Caco-2 (cell line): ENCODE results near the gene PRR20A. TPM values are rescaled to one million over a fixed set of nuclear protein-coding genes. Genes with fewer than 3 reads are reported as not detected.
"Not testable (repeated sequence)": the region's sequence is repeated elsewhere in the genome, so short reads cannot be mapped to it uniquely, and the experiment has no call there.

ENCODE experiments used
- Bru-seq: library from RNA; stranded (reverse); fragments of 400-500 nt; gene quantifications from one replicate; lab custom pipeline; 2021; lab: Mats Ljungman, UMichigan
- BruChase-seq, 2 experiments: library from RNA; stranded (reverse); fragments of 400-500 nt; gene quantifications; one replicate each; lab custom pipeline; 2021; lab: Mats Ljungman, UMichigan
- BruUV-seq: library from RNA; stranded (reverse); fragments of 400-500 nt; replicated peaks from 2 replicates; lab custom pipeline; 2021; lab: Mats Ljungman, UMichigan
- CTCF ChIA-PET: fragments of 300-600 bp; sonication (Branson Sonifier 250); formaldehyde crosslinking; loops from one replicate; lab custom pipeline; 2022; ENCODE audit warnings: antibody characterized with exemption; lab: Charles Lee
- POLR2A ChIA-PET: fragments of 300-600 bp; sonication (Branson Sonifier 250); formaldehyde crosslinking; loops from one replicate; lab custom pipeline; 2022; ENCODE audit warnings: antibody characterized with exemption; lab: Charles Lee
- DNase-seq, 2 experiments: peaks; one replicate each; pipeline versions ENCODE4 v3.0.0 to v3.0.0-alpha.2; 2020 to 2022
- H3K27me3 ChIP-seq: replicated peaks from 2 replicates; pipeline ENCODE4 v1.6.0; 2011; ENCODE audit warnings: low read length; ENCODE audit not compliant: control insufficient read depth, insufficient read depth
- H3K36me3 ChIP-seq: 2 replicates; pipeline ENCODE4 v1.5.1; 2011; ENCODE audit warnings: low read length; ENCODE audit not compliant: control insufficient read depth, insufficient read depth
- H3K4me1 ChIP-seq: fragments of 250-450 bp; sonication (Bioruptor Pico); 2 replicates; pipeline ENCODE4 v1.5.1; 2020; ENCODE audit warnings: mild to moderate bottlenecking
- H3K4me3 ChIP-seq: 2 replicates; pipeline ENCODE4 v1.5.1; 2011; ENCODE audit warnings: low read depth, mild to moderate bottlenecking, control low read depth, low read length
- H3K9me3 ChIP-seq: fragments of 250-450 bp; sonication (Bioruptor Pico); 2 replicates; pipeline ENCODE4 v1.5.1; 2020; ENCODE audit warnings: mild to moderate bottlenecking, moderate library complexity
- H3K27ac Mint-ChIP-seq: one replicate; pipeline ENCODE4 v1.8.0; 2022; ENCODE audit warnings: mixed read lengths; ENCODE audit not compliant: unreplicated experiment
- H3K27me3 Mint-ChIP-seq: one replicate; pipeline ENCODE4 v1.8.0; 2022; ENCODE audit warnings: mixed read lengths; ENCODE audit not compliant: insufficient read depth, unreplicated experiment
- H3K36me3 Mint-ChIP-seq: one replicate; pipeline ENCODE4 v1.8.0; 2022; ENCODE audit warnings: mild to moderate bottlenecking, mixed read lengths; ENCODE audit not compliant: insufficient read depth, unreplicated experiment
- H3K4me1 Mint-ChIP-seq: one replicate; pipeline ENCODE4 v1.8.0; 2022; ENCODE audit warnings: low read depth, mixed read lengths; ENCODE audit not compliant: unreplicated experiment
- H3K4me3 Mint-ChIP-seq: one replicate; pipeline ENCODE4 v1.8.0; 2022; ENCODE audit warnings: mild to moderate bottlenecking, moderate library complexity, mixed read lengths; ENCODE audit not compliant: unreplicated experiment
- H3K9me3 Mint-ChIP-seq: one replicate; pipeline ENCODE4 v1.8.0; 2022; ENCODE audit warnings: mixed read lengths; ENCODE audit not compliant: unreplicated experiment
- intact Hi-C: fragments of 100-400 bp; cut with micrococcal nuclease; formaldehyde crosslinking; loops from one replicate; pipeline ENCODE4 v1.10.0; 2022; ENCODE audit not compliant: unreplicated experiment
- long read RNA-seq: library from polyadenylated mRNA; stranded (forward); transcript quantifications from one replicate; pipeline ENCODE4 v2.0.0, GENCODE V29; 2022
- total RNA-seq: library from RNA; stranded (reverse); gene quantifications from 2 replicates; pipeline ENCODE4 v1.2.3, GENCODE V29; 2022
- TF ChIP-seq, protein P1 (sequence below), 2 experiments: fragments of 200-600 bp in 1 of 2; IDR thresholded peaks; 1 replicate in 1 of 2; 2 replicates in 1 of 2; pipeline versions ENCODE4 v1.5.1 to v1.8.0; 2011 to 2022; ENCODE audit warnings: antibody characterized with exemption in 1 of 2, control low read depth in 1 of 2, inconsistent platforms in 1 of 2, low read depth in 1 of 2, low read length in 1 of 2, mild to moderate bottlenecking in 1 of 2, moderate library complexity in 1 of 2; ENCODE audit not compliant: insufficient read depth in 1 of 2, severe bottlenecking in 1 of 2, unreplicated experiment in 1 of 2

Gene PRR20A
- total RNA-seq: not detected in 2 replicates
- Bru-seq, nascent RNA: not detected
- BruChase-seq, experiment 1, labeled RNA remaining after a 2-hour chase: not detected
- not detected for BruChase-seq, experiment 2, labeled RNA remaining after a 6-hour chase
- long read RNA-seq: 0 reads

DNA sequence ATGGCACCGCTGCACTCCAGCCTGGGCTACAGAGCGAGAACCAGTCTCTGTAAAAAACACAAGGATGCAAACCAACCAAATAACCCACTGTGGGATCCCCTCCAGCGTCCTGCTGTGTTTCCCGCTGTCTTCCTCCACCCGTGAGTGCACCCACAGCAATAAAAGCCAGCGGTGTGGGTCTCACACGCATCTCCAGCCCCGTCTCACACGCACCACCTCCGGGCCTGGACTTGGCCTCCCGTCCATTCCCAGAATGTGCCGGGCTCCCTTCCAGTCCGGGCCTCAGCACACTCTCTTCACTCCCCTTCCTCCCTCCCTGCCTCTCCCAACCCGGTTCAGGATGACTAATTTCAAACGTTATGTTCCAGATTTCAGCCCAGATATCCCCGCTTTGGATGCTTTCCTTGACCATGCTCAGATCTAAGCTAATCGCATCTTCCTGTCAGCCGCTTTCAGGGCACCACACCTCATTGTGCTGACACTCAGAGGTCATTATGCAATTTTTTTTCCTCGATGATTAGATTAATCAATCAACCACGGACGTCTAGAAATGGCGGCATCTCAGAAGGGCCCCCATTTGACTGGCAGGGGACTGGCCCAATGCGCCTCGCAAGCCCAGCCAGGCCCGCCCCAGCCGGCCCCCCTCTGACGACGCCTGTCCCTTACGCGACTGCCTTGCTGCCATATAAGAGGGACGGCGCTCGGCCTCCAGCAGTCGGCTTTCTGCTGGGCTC is at the start of gene PRR20A:
TSS of gene PRR20A (plus strand) at position 684 of the 734 bp plus-strand sequence. CDS start 387 bp downstream, outside the sequence.
- H3K4me3 ChIP-seq, H3K9me3 Mint-ChIP-seq, H3K27me3 Mint-ChIP-seq, POLR2A ChIA-PET, H3K4me3 Mint-ChIP-seq, H3K27ac Mint-ChIP-seq, H3K27me3 ChIP-seq, H3K36me3 ChIP-seq, H3K4me1 ChIP-seq, intact Hi-C loops, H3K36me3 Mint-ChIP-seq, CTCF ChIA-PET, DNase-seq, H3K9me3 ChIP-seq, H3K4me1 Mint-ChIP-seq, BruUV-seq: not testable (repeated sequence)

DNA sequence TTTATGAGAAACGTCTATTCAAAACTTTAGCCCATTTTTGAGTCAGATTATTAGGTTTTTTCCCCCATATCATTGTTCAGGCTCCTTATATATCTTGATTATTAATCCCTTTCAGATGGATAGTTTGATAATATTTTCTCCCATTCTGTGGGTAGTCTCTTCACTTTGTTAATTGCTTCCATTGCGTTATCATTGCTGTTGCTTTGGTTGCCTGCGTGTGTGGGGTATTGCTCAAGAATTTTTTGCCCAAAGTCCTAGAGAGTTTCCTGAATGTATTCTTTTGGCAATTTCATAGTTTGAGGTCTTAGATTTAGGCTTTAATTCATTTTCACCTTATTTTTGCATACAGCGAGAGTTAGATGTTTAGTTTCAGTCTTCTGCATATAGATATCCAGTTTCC is 25.8 kb upstream of the PRR20A start:
- no peak overlapping the region for H3K4me3 ChIP-seq
- H3K36me3 ChIP-seq: no peaks in the 10 kb centered on the region
- no peaks in the 10 kb centered on the region for H3K9me3 ChIP-seq
- intact Hi-C loops: no loop called here
- ChIA-PET POLR2A (no interaction called here), CTCF (no interaction called here)
- DNase-seq: no peak
- Mint-ChIP-seq H3K36me3 (no peaks in the 10 kb centered on the region), H3K9me3 (no peaks in the 10 kb centered on the region), H3K27me3 (peaks cover 2% of the 10 kb centered on the region), H3K4me3 (no peak overlapping the region), H3K4me1 (no peaks in the 10 kb centered on the region), H3K27ac (no peak overlapping the region)
- H3K4me1 ChIP-seq: no peaks in the 10 kb centered on the region
- TF ChIP-seq, protein P1, sequence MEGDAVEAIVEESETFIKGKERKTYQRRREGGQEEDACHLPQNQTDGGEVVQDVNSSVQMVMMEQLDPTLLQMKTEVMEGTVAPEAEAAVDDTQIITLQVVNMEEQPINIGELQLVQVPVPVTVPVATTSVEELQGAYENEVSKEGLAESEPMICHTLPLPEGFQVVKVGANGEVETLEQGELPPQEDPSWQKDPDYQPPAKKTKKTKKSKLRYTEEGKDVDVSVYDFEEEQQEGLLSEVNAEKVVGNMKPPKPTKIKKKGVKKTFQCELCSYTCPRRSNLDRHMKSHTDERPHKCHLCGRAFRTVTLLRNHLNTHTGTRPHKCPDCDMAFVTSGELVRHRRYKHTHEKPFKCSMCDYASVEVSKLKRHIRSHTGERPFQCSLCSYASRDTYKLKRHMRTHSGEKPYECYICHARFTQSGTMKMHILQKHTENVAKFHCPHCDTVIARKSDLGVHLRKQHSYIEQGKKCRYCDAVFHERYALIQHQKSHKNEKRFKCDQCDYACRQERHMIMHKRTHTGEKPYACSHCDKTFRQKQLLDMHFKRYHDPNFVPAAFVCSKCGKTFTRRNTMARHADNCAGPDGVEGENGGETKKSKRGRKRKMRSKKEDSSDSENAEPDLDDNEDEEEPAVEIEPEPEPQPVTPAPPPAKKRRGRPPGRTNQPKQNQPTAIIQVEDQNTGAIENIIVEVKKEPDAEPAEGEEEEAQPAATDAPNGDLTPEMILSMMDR (IDR thresholded peaks at IDR 0.05; ENCODE audit: insufficient read depth in 1 of 2, low read depth in 1 of 2, low read length in 1 of 2, severe bottlenecking in 1 of 2, unreplicated experiment in 1 of 2): no peak
- no peaks in the 10 kb centered on the region for H3K27me3 ChIP-seq
- BruUV-seq: no TSS peak

DNA sequence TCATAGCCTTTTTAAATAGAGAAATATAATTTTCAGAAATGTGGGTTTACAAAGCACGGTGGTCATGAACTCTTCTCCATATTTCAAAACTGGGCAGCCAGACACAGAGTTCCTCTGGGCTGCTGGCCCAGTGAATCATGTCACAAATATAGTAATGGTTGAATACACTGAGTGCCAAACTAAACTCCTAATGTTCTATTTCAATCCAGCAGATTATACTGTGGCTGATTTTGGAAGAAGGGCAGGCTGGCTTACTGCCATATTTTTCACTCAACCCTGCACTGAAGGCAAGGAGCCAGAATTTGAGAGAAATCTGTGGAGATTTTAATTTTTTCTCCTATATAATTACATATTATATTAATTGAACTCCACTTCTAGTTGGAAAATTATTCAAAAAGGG is 17.0 kb upstream of the PRR20A start:
- Mint-ChIP-seq H3K4me3 (no peak overlapping the region), H3K9me3 (no peaks in the 10 kb centered on the region), H3K27ac (no peak overlapping the region), H3K4me1 (no peaks in the 10 kb centered on the region), H3K36me3 (no peaks in the 10 kb centered on the region), H3K27me3 (peaks cover 2% of the 10 kb centered on the region)
- no peaks in the 10 kb centered on the region for H3K27me3 ChIP-seq
- intact Hi-C loops: no loop called here
- DNase-seq: no peak
- ChIA-PET CTCF (no interaction called here), POLR2A (no interaction called here)
- no peaks in the 10 kb centered on the region for H3K36me3 ChIP-seq
- TF ChIP-seq, protein P1 (IDR thresholded peaks at IDR 0.05; ENCODE audit: insufficient read depth in 1 of 2, low read depth in 1 of 2, low read length in 1 of 2, severe bottlenecking in 1 of 2, unreplicated experiment in 1 of 2): no peak
- no peaks in the 10 kb centered on the region for H3K9me3 ChIP-seq
- no peaks in the 10 kb centered on the region for H3K4me1 ChIP-seq
- H3K4me3 ChIP-seq: no peak overlapping the region
- no TSS peak for BruUV-seq
